ENCODE data around the gene ADK. TPM values are rescaled to one million over a fixed set of nuclear protein-coding genes. Genes with fewer than 3 reads are reported as not detected.

Gene ADK
- total RNA-seq, 1 donor from 2014 or later, result 40.2 TPM

DNA sequence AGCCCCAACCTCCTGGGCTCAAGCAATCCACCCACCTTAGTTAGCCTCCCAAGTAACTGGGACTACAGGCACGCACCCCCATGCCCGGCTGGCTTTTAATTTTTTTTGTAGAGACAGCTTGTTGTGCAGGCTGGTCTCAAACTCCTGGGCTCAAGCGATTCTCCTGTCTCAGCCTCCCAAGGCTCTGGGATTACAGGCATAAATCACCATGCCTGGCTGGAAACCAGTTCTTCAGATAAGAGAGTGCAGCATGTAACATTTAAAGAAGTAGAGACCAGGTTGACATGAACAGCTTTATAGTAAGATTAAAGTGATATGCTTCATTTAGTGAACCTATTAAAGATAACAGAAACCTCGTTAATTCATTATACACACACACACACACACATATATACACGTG, 507.5 kb downstream of the ADK start:
- H3K4me1 ChIP-seq, result no peaks in the 10 kb centered on the region
- H3K9me3 ChIP-seq, result no peaks in the 10 kb centered on the region
- intact Hi-C loops (cut with DNase I), result no loop called here
- TF ChIP-seq, protein P1, sequence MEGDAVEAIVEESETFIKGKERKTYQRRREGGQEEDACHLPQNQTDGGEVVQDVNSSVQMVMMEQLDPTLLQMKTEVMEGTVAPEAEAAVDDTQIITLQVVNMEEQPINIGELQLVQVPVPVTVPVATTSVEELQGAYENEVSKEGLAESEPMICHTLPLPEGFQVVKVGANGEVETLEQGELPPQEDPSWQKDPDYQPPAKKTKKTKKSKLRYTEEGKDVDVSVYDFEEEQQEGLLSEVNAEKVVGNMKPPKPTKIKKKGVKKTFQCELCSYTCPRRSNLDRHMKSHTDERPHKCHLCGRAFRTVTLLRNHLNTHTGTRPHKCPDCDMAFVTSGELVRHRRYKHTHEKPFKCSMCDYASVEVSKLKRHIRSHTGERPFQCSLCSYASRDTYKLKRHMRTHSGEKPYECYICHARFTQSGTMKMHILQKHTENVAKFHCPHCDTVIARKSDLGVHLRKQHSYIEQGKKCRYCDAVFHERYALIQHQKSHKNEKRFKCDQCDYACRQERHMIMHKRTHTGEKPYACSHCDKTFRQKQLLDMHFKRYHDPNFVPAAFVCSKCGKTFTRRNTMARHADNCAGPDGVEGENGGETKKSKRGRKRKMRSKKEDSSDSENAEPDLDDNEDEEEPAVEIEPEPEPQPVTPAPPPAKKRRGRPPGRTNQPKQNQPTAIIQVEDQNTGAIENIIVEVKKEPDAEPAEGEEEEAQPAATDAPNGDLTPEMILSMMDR (IDR thresholded peaks at IDR 0.05), result no peak
- no peaks in the 10 kb centered on the region for H3K36me3 ChIP-seq
- no peak overlapping the region for H3K4me3 ChIP-seq
- no peak for ATAC-seq
- no peak overlapping the region for H3K27ac ChIP-seq
- no peaks in the 10 kb centered on the region for H3K27me3 ChIP-seq (ENCODE audit: low read depth)
- no peak for DNase-seq

DNA sequence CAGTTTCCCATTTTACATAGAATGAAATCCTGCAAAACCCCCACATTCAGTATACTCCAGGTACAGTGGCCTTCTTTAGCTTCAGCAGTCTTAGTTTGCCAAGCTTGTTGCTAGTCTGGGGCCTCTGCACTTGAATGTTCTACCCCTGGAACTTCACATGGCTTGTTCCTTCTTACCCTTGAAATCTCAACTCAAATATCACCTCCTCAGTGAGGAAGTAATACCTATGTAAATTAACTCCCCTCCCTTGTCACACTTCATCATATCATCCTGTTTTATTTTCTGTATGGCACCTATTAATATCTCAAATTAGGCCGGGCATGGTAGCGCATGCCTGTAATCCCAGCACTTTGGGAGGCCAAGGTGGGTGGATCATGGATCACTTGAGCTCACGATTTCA, 511.6 kb downstream of the ADK start:
- intact Hi-C loops (cut with DNase I), result no loop called here
- Histone ChIP-seq H3K9me3 (no peaks in the 10 kb centered on the region), H3K36me3 (no peaks in the 10 kb centered on the region), H3K27me3 (ENCODE audit: low read depth) (no peaks in the 10 kb centered on the region), H3K4me1 (no peaks in the 10 kb centered on the region), H3K27ac (no peak overlapping the region), H3K4me3 (no peak overlapping the region)
- TF ChIP-seq, protein P1 (IDR thresholded peaks at IDR 0.05), result no peak
- no peak for ATAC-seq
- no peak for DNase-seq

DNA sequence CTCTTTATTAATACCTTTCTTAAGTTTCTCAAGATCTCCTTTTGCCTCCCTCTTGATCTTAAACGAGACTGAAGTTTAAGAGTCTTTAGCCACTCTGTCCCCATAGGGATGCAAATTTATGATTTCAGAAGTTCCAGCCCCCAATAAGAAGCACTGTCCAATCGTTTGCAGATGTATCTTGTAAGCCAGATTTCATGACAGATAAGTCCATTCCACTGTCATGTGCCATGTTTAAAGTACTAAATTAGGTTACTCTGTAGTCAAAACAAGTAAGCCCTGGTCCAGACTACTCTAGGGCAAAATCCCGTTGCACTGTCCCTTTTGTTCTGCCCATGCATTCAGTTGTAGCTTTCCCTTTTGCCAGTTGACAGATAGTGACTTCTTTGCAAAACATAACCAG, 518.2 kb downstream of the ADK start:
- Histone ChIP-seq H3K27me3 (ENCODE audit: low read depth) (no peaks in the 10 kb centered on the region), H3K9me3 (no peaks in the 10 kb centered on the region), H3K4me1 (no peaks in the 10 kb centered on the region), H3K27ac (no peak overlapping the region), H3K4me3 (no peak overlapping the region), H3K36me3 (peaks cover 14% of the 10 kb centered on the region)
- no peak for DNase-seq
- intact Hi-C loops (cut with DNase I), result no loop called here
- TF ChIP-seq, protein P1 (IDR thresholded peaks at IDR 0.05), result no peak
- no peak for ATAC-seq

- no peak for ATAC-seq
- Histone ChIP-seq H3K4me1 (no peaks in the 10 kb centered on the region), H3K27ac (no peak overlapping the region), H3K4me3 (no peak overlapping the region), H3K9me3 (no peaks in the 10 kb centered on the region), H3K36me3 (peaks cover 15% of the 10 kb centered on the region), H3K27me3 (ENCODE audit: low read depth) (no peaks in the 10 kb centered on the region)
- TF ChIP-seq, protein P1 (IDR thresholded peaks at IDR 0.05), result no peak
- DNase-seq, result no peak
- intact Hi-C loops (cut with DNase I), result no loop called here
These were observed 520.7 kb downstream of the ADK start for GRCh38 chr10:74671716-74672115.

DNA sequence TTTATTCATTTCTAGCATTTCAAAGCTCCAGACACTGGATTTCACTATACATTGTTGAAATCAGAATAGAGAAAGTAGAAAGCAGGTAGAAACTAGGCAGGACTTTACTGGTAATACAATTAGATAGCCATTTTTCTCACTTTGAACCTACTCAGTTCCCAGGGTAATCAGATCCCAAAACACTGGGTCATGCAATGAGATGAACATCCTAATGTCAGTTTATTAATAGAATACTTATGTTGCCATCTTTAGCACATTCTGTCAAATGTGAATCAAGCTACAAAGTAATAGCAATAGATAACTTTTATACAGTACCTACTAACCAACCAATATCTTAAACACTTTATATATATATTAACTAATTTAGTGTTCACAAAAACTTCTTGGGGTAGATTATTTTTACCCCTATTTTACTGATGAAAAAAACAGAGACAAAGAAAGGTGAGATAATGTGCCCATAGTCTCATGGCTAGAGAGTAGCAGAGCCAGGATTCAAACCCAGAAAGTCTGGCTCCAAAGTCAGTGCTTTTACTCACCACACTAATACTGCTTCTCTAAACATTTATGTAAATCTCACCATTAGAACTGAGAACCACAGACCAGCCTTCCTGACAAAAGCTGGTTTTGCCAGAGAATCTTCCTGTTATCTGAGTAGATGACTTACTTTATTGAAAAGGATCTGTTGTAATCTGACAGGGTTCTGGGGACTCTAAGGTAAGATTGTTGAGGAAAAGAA, 521.6 kb downstream of the ADK start:
- TF ChIP-seq, protein P1 (IDR thresholded peaks at IDR 0.05), result no peak
- intact Hi-C loops (cut with DNase I), result no loop called here
- Histone ChIP-seq H3K36me3 (peaks cover 15% of the 10 kb centered on the region), H3K4me3 (no peak overlapping the region), H3K9me3 (no peaks in the 10 kb centered on the region), H3K27ac (no peak overlapping the region), H3K4me1 (no peaks in the 10 kb centered on the region), H3K27me3 (ENCODE audit: low read depth) (no peaks in the 10 kb centered on the region)
- DNase-seq (no peak), ATAC-seq (no peak)
